ENCODE data around the gene NDUFS1. TPM values are rescaled to one million over a fixed set of nuclear protein-coding genes. Genes with fewer than 3 reads are reported as not detected.

NDUFS1 gene
- total and polyA plus RNA-seq, 9 of the 15 experiments (the other 6 are each of a cell fraction or from before 2014, with no cell fraction given): 75.0 to 130 (median 91.5) TPM

GRCh38 chr2:206083602-206084438 lies 75.4 kb downstream of the NDUFS1 start:
- H3K4me1 ChIP-seq (replicated peaks in 1 of 2; ENCODE audit: control insufficient read depth in 2 of 2, insufficient read depth in 2 of 2, low read length in 2 of 2): peaks cover 3 to 4% of the 10 kb centered on the region in 2 experiments; a peak in 3 of 5 replicates
- in situ Hi-C loops (cut with MboI) (no loop called here), intact Hi-C loops (cut with micrococcal nuclease) (no loop called here)
- no peaks in the 10 kb centered on the region for H3K9me1 ChIP-seq (ENCODE audit: control insufficient read depth, insufficient read depth, low read length)
- peak overlapping the region; percentile 96 for H3K27ac ChIP-seq (ENCODE audit: extremely low read depth, low read depth, low read length)
- POLR2A ChIA-PET: interaction anchor here (1.7 kb wide), 1 partner anchor 13 kb away, joined by 9 read pairs; no protein-coding TSS in a partner anchor
- peak overlapping the region; percentile 96; a peak in 3 of 4 replicates for H3K9ac ChIP-seq (ENCODE audit: insufficient read depth in 1 of 2, low read depth in 2 of 2, low read length in 2 of 2)
- FAIRE-seq: peak; percentile 60
- WGBS (ENCODE audit: insufficient coverage, low coverage, missing lambda C conversion rate): 2% methylated on average over 11 of the region's 14 CpGs
- H3K4me3 ChIP-seq: peak overlapping the region; percentile 76
- no peaks in the 10 kb centered on the region for H3K36me3 ChIP-seq (ENCODE audit: control insufficient read depth, insufficient read depth, low read length)
- CTCF ChIA-PET (ENCODE audit: low intra/inter-chr PET ratio): no interaction called here
- peak; percentile 14 for ATAC-seq
- H3K4me2 ChIP-seq (ENCODE audit: insufficient read depth, low read length): peak overlapping the region; percentile 90
- peak in 1 of 4 experiments; percentile 31 for DNase-seq (ENCODE audit: extremely low read depth in 1 of 4, low spot score in 3 of 4)
- no TSS peak for BruUV-seq (replicated peaks)
- no peaks in the 10 kb centered on the region for H4K20me1 ChIP-seq (replicated peaks; ENCODE audit: control insufficient read depth, insufficient read depth, low read length)
- H3K9me3 ChIP-seq (replicated peaks; ENCODE audit: control insufficient read depth, insufficient read depth, low read depth, low read length): no peaks in the 10 kb centered on the region
- peaks cover 80% of the 10 kb centered on the region for H3K79me2 ChIP-seq (ENCODE audit: control insufficient read depth, insufficient read depth, low read length)
- H2AFZ ChIP-seq (ENCODE audit: low read depth, low read length): peak overlapping the region; percentile 83
- H3K27me3 ChIP-seq (ENCODE audit: control insufficient read depth in 2 of 2, insufficient read depth in 2 of 2, low read length in 2 of 2): no peaks in the 10 kb centered on the region
- TF ChIP-seq ZNF224 (CRISPR knock-in tag; IDR thresholded peaks at IDR 0.05) (no peak), GATA2 (CRISPR knock-in tag; IDR thresholded peaks at IDR 0.05) (no peak), ZNF717 (CRISPR knock-in tag; IDR thresholded peaks at IDR 0.05) (no peak), PCBP2 (IDR thresholded peaks at IDR 0.05; ENCODE audit: low read depth, low read length, poor library complexity, severe bottlenecking) (no peak), PREB (CRISPR knock-in tag; IDR thresholded peaks at IDR 0.05) (no peak), NKRF (IDR thresholded peaks at IDR 0.05; ENCODE audit: borderline replicate concordance) (0 out of 2 replicates have a peak, but pooled peaks have one; percentile 19), RB1 (IDR thresholded peaks at IDR 0.05; ENCODE audit: low read depth) (no peak), RFX5 (IDR thresholded peaks at IDR 0.05; ENCODE audit: low read depth, low read length) (no peak), EGR1 (conservative IDR thresholded peaks at IDR 0.05) (peak; percentile 47), FOXK1 (CRISPR knock-in tag; IDR thresholded peaks at IDR 0.05; ENCODE audit: borderline replicate concordance) (no peak), FUS (optimal IDR thresholded peaks at IDR 0.05; ENCODE audit: low read depth, low read length) (no peak), ELF1 (tag; IDR thresholded peaks at IDR 0.05) (no peak), CXXC5 (CRISPR knock-in tag; IDR thresholded peaks at IDR 0.05) (peak; percentile 8; the same call in 1 of the 2 replicates), SRSF1 (IDR thresholded peaks at IDR 0.05; ENCODE audit: low read depth, low read length) (no peak), BRCA1 (IDR thresholded peaks at IDR 0.05) (no peak), BRCA1 (CRISPR knock-in tag; IDR thresholded peaks at IDR 0.05) (no peak), ZNF583 (CRISPR knock-in tag; IDR thresholded peaks at IDR 0.05) (no peak)
- TF ChIP-seq, protein P1, sequence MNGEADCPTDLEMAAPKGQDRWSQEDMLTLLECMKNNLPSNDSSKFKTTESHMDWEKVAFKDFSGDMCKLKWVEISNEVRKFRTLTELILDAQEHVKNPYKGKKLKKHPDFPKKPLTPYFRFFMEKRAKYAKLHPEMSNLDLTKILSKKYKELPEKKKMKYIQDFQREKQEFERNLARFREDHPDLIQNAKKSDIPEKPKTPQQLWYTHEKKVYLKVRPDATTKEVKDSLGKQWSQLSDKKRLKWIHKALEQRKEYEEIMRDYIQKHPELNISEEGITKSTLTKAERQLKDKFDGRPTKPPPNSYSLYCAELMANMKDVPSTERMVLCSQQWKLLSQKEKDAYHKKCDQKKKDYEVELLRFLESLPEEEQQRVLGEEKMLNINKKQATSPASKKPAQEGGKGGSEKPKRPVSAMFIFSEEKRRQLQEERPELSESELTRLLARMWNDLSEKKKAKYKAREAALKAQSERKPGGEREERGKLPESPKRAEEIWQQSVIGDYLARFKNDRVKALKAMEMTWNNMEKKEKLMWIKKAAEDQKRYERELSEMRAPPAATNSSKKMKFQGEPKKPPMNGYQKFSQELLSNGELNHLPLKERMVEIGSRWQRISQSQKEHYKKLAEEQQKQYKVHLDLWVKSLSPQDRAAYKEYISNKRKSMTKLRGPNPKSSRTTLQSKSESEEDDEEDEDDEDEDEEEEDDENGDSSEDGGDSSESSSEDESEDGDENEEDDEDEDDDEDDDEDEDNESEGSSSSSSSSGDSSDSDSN (IDR thresholded peaks at IDR 0.05; ENCODE audit: borderline replicate concordance in 1 of 2, low read depth in 2 of 2, low read length in 2 of 2): no peak

All from K562 (cell line).